Measurements from ENCODE around the gene TMTC1.
A peak's percentile ranks its signal among the peaks of the same experiment; 100 is the strongest.

TMTC1 gene

GRCh38 chr12:29543036-29543435 lies 240.7 kb downstream of the TMTC1 start:
- no peak for DNase-seq (ENCODE audit: low read depth in 3 of 3)

- DNase-seq (ENCODE audit: low read depth in 3 of 3): no peak
Measured at GRCh38 chr12:29537298-29537697, 246.4 kb downstream of the TMTC1 start.

- DNase-seq (ENCODE audit: low read depth in 3 of 3): no peak
Measured at GRCh38 chr12:29534935-29535334, 248.8 kb downstream of the TMTC1 start.

- no peak for DNase-seq (ENCODE audit: low read depth in 3 of 3)
Measured at GRCh38 chr12:29533815-29534489, 249.8 kb downstream of the TMTC1 start.

GRCh38 chr12:29531471-29531870 lies 252.3 kb downstream of the TMTC1 start:
- DNase-seq (ENCODE audit: low read depth in 3 of 3): no peak

GRCh38 chr12:29530436-29530835 lies 253.3 kb downstream of the TMTC1 start:
- DNase-seq (ENCODE audit: low read depth in 3 of 3): no peak

GRCh38 chr12:29528161-29528560 lies 255.6 kb downstream of the TMTC1 start:
- DNase-seq (ENCODE audit: low read depth in 3 of 3): no peak

GRCh38 chr12:29521951-29522350 lies 261.8 kb downstream of the TMTC1 start:
- DNase-seq (ENCODE audit: low read depth in 3 of 3): no peak

GRCh38 chr12:29519585-29520182 lies 264.1 kb downstream of the TMTC1 start:
- peak in 2 of 3 donors; percentile 3 to 15 for DNase-seq (ENCODE audit: low read depth in 3 of 3)

GRCh38 chr12:29518407-29518806 lies 265.3 kb downstream of the TMTC1 start:
- no peak for DNase-seq (ENCODE audit: low read depth in 3 of 3)

GRCh38 chr12:29517264-29517663 lies 266.5 kb downstream of the TMTC1 start:
- DNase-seq (ENCODE audit: low read depth in 3 of 3): no peak

- no peak for DNase-seq (ENCODE audit: low read depth in 3 of 3)
Measured at GRCh38 chr12:29516431-29516875, 267.3 kb downstream of the TMTC1 start.

GRCh38 chr12:29510591-29511185 lies 273.1 kb downstream of the TMTC1 start:
- DNase-seq (ENCODE audit: low read depth in 3 of 3): no peak

- no peak for DNase-seq (ENCODE audit: low read depth in 3 of 3)
Measured at GRCh38 chr12:29509503-29509902, 274.2 kb downstream of the TMTC1 start.

GRCh38 chr12:29508949-29509348 lies 274.8 kb downstream of the TMTC1 start:
- DNase-seq (ENCODE audit: low read depth in 3 of 3): no peak

- DNase-seq (ENCODE audit: low read depth in 3 of 3): no peak
Measured at GRCh38 chr12:29505122-29505521, 278.6 kb downstream of the TMTC1 start.

GRCh38 chr12:29503283-29503682 lies 280.5 kb downstream of the TMTC1 start:
- DNase-seq (ENCODE audit: low read depth in 3 of 3): no peak

- DNase-seq (ENCODE audit: low read depth in 3 of 3): no peak
Measured at GRCh38 chr12:29499235-29499634, 284.5 kb downstream of the TMTC1 start.

GRCh38 chr12:29497588-29497987 lies 286.2 kb downstream of the TMTC1 start, which contains the start of gene OVCH1:
OVCH1 (minus strand) TSS chr12:29497686; CDS start chr12:29497686, 0 bp downstream.
- no peak for DNase-seq (ENCODE audit: low read depth in 3 of 3)

- no peak for DNase-seq (ENCODE audit: low read depth in 3 of 3)
Measured at GRCh38 chr12:29492891-29493290, 290.9 kb downstream of the TMTC1 start.

- no peak for DNase-seq (ENCODE audit: low read depth in 3 of 3)
Measured at GRCh38 chr12:29486972-29487371, 296.8 kb downstream of the TMTC1 start.

GRCh38 chr12:29463198-29463597 lies 320.5 kb downstream of the TMTC1 start:
- DNase-seq (ENCODE audit: low read depth in 3 of 3): no peak

- DNase-seq (ENCODE audit: low read depth in 3 of 3): no peak
Measured at GRCh38 chr12:29460082-29460481, 323.7 kb downstream of the TMTC1 start.

Measured in stimulated activated CD4-positive, alpha-beta T cell treated with anti-CD3 and anti-CD28 coated beads, TNF-alpha, amount 100 ng/mL, for 48 hours (primary cell).